GM18873 (cell line): ENCODE data around the gene PELO.

Experiments used
- ATAC-seq: cut with Tn5 transposase; IDR thresholded peaks from one replicate; pipeline ENCODE4 v1.9.1; 2021; ENCODE audit warnings: mild to moderate bottlenecking, moderate library complexity, moderate number of reproducible peaks; ENCODE audit not compliant: unreplicated experiment, low FRiP score

The PELO gene

GRCh38 chr5:52771343-52772039 lies 16.2 kb upstream of the PELO start:
- peak; percentile 96 for ATAC-seq

- ATAC-seq: no peak
Observed at GRCh38 chr5:52772668-52773067, 15.0 kb upstream of the PELO start.

- ATAC-seq: no peak
Observed at GRCh38 chr5:52773342-52773741, 14.4 kb upstream of the PELO start.

- no peak for ATAC-seq
Observed at GRCh38 chr5:52774005-52774410, 13.7 kb upstream of the PELO start.

- ATAC-seq: no peak
Observed at GRCh38 chr5:52776116-52776515, 11.6 kb upstream of the PELO start.

- no peak for ATAC-seq
Observed at GRCh38 chr5:52777186-52777585, 10.5 kb upstream of the PELO start.

- no peak for ATAC-seq
Observed at GRCh38 chr5:52778781-52779180, 8.9 kb upstream of the PELO start.

GRCh38 chr5:52779213-52779612 lies 8.5 kb upstream of the PELO start:
- ATAC-seq: no peak

GRCh38 chr5:52783226-52783959 lies 4.3 kb upstream of the PELO start:
- no peak for ATAC-seq

GRCh38 chr5:52784737-52785136 lies 3.0 kb upstream of the PELO start:
- ATAC-seq: no peak

- no peak for ATAC-seq
Observed at GRCh38 chr5:52786391-52786790, 1.3 kb upstream of the PELO start.

- peak; percentile 39 for ATAC-seq
Observed at GRCh38 chr5:52786949-52787599, 642 bp upstream of the PELO start.

GRCh38 chr5:52788505-52788821 lies 747 bp downstream of the PELO start:
- ATAC-seq: no peak

- no peak for ATAC-seq
Observed at GRCh38 chr5:52789378-52789777, 1.7 kb downstream of the PELO start.

GRCh38 chr5:52789851-52790250 lies 2.1 kb downstream of the PELO start:
- no peak for ATAC-seq

- no peak for ATAC-seq
Observed at GRCh38 chr5:52791366-52791765, 3.6 kb downstream of the PELO start.

- ATAC-seq: no peak
Observed at GRCh38 chr5:52794519-52794918, 6.8 kb downstream of the PELO start.

- ATAC-seq: no peak
Observed at GRCh38 chr5:52796031-52796430, 8.3 kb downstream of the PELO start.

- no peak for ATAC-seq
Observed at GRCh38 chr5:52796516-52797103, 8.9 kb downstream of the PELO start.

GRCh38 chr5:52798938-52799337 lies 11.2 kb downstream of the PELO start:
- no peak for ATAC-seq

- ATAC-seq: peak; percentile 24
Observed at GRCh38 chr5:52799358-52799982, 11.8 kb downstream of the PELO start.
